ENCODE measurements around the gene ARF3. TPM values are rescaled to one million over a fixed set of nuclear protein-coding genes. Genes with fewer than 3 reads are reported as not detected.

The ARF3 gene
- total RNA-seq, 1 donor from 2014 or later, result 135 TPM

DNA sequence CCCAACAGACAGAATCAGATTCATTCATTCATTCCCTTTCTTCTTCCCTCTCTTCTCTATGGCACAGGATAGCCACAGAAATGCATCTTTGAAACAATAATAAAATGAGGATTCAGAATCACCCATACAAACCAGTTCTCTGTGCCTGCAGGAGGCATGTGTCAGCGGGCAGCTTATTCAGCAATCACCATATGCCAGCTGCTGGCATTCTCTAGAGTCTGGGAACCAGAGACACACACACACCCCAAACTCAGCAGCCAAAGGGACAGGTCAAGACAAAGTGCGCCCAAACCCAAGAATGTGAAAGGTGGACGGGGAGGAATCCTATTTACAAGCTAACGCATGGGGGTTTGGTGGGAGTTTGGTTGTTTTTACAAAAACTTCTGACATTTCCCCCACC lies 14.1 kb downstream of the ARF3 start:
- Mint-ChIP-seq H3K27ac (no peak overlapping the region), H3K9me3 (ENCODE audit: low read depth) (no peaks in the 10 kb centered on the region), H3K4me3 (ENCODE audit: low read depth) (no peak overlapping the region), H3K27me3 (no peaks in the 10 kb centered on the region), H3K36me3 (ENCODE audit: insufficient read depth) (peaks cover 11% of the 10 kb centered on the region), H3K4me1 (ENCODE audit: low read depth) (peaks cover 2% of the 10 kb centered on the region)
- no peak for DNase-seq (ENCODE audit: low spot score, unreplicated experiment)
- TF ChIP-seq, protein P1, sequence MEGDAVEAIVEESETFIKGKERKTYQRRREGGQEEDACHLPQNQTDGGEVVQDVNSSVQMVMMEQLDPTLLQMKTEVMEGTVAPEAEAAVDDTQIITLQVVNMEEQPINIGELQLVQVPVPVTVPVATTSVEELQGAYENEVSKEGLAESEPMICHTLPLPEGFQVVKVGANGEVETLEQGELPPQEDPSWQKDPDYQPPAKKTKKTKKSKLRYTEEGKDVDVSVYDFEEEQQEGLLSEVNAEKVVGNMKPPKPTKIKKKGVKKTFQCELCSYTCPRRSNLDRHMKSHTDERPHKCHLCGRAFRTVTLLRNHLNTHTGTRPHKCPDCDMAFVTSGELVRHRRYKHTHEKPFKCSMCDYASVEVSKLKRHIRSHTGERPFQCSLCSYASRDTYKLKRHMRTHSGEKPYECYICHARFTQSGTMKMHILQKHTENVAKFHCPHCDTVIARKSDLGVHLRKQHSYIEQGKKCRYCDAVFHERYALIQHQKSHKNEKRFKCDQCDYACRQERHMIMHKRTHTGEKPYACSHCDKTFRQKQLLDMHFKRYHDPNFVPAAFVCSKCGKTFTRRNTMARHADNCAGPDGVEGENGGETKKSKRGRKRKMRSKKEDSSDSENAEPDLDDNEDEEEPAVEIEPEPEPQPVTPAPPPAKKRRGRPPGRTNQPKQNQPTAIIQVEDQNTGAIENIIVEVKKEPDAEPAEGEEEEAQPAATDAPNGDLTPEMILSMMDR (IDR thresholded peaks at IDR 0.05; ENCODE audit: unreplicated experiment), result no peak

DNA sequence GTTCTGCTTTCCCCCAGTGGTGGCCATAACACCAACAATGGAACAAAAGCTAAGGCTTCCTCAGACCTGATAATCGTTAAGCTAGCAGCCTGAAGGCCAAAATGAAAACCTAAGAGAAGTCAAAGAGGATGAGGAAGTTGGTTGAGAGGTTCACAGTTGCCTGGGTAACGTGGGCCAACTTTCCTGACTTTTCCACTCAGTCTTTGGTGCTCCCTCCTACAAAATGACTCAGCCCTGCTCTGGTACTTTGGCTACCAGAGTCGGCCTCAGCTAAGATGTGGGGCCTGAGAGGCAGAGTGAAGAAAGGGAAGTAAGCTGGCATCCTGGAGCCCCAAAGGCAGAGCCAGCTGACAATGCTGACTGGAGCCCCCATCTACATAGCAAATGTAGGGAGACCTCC lies 17.1 kb downstream of the ARF3 start:
- DNase-seq (ENCODE audit: low spot score, unreplicated experiment), result no peak
- H3K27me3 Mint-ChIP-seq, result no peaks in the 10 kb centered on the region
- TF ChIP-seq, protein P1 (IDR thresholded peaks at IDR 0.05; ENCODE audit: unreplicated experiment), result no peak

DNA sequence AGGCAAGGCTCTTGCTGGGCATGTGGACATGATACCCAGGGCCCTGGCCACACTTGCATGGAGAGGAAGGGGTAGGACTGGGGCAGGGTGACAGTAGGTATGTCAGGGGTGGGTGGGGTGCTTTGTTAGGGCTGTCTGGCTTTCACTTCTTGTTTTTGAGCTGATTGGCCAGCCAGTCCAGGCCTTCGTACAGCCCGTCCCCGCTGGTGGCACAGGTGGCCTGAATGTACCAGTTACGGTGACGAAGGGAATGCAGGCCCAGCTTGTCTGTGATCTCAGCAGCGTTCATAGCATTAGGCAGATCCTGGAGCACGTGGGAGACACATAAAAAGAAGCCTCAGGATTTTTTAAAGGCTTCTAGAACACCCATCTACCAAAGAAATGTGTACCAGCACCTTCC lies 18.5 kb downstream of the ARF3 start:
- no peak overlapping the region for H3K4me3 Mint-ChIP-seq (ENCODE audit: low read depth)
- no peaks in the 10 kb centered on the region for H3K4me1 Mint-ChIP-seq (ENCODE audit: low read depth)
- peak overlapping the region; percentile 10 for H3K27ac Mint-ChIP-seq
- TF ChIP-seq, protein P1 (IDR thresholded peaks at IDR 0.05; ENCODE audit: unreplicated experiment), result no peak
- no peaks in the 10 kb centered on the region for H3K27me3 Mint-ChIP-seq
- H3K36me3 Mint-ChIP-seq (ENCODE audit: insufficient read depth), result peaks cover 17% of the 10 kb centered on the region
- H3K9me3 Mint-ChIP-seq (ENCODE audit: low read depth), result no peaks in the 10 kb centered on the region
- no peak for DNase-seq (ENCODE audit: low spot score, unreplicated experiment)

More for the DNA sequence above, 17.1 kb downstream of the ARF3 start:
- Mint-ChIP-seq H3K9me3 (ENCODE audit: low read depth) (no peaks in the 10 kb centered on the region), H3K36me3 (ENCODE audit: insufficient read depth) (peaks cover 12% of the 10 kb centered on the region), H3K4me3 (ENCODE audit: low read depth) (no peak overlapping the region), H3K27ac (no peak overlapping the region), H3K4me1 (ENCODE audit: low read depth) (no peaks in the 10 kb centered on the region)

DNA sequence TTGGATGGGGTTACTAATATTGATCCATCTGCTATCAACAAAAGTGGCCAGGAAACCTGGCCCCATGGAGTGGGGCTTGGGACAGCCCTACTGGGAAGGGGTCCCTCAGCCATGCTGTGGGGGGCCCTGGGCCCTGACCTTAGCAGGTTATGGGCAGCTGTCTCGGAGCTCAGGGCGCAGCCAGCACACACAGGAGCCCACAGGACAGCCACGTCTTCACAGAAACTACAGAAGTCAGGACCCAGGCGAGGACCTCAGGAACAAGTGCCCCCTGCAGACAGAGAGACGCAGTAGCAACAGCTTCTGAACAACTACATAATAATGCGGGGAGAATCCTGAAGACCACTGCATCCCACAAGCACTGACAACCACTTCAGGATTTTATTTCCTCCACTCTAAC lies 20.1 kb downstream of the ARF3 start:
- Mint-ChIP-seq H3K4me3 (ENCODE audit: low read depth) (no peak overlapping the region), H3K36me3 (ENCODE audit: insufficient read depth) (peaks cover 19% of the 10 kb centered on the region)
- no peak for DNase-seq (ENCODE audit: low spot score, unreplicated experiment)

DNA sequence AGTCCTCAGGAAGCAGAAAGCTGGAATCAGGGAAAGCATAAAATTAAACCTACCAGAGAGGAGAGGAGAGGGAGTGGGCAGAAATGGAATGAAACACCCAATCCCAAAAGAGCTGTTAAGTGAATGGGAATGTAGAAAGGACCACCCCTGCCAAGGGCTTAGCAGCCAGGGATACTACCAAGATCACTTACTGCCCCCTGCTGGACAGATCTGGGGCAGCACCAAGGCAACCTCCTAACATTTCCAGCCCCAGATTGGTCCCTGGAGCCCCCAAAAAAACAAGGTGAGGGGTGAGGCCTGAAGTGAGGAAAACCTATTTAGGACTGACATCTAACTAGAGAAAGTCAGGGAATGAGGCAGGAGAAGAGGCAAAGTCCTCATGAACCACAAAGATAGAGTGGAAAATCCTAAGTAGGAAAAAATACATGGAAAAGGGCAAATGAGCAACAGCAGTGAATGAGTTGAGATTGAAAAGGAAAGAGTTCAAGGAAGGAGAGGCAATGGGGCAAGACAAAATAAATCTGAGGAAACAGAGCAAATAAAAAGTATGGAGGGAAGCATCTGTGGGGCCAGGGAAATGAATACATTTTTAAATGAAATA lies 20.8 kb downstream of the ARF3 start:
- Mint-ChIP-seq H3K4me3 (ENCODE audit: low read depth) (no peak overlapping the region), H3K36me3 (ENCODE audit: insufficient read depth) (peaks cover 19% of the 10 kb centered on the region), H3K9me3 (ENCODE audit: low read depth) (no peaks in the 10 kb centered on the region), H3K27me3 (no peaks in the 10 kb centered on the region), H3K27ac (no peak overlapping the region), H3K4me1 (ENCODE audit: low read depth) (no peaks in the 10 kb centered on the region)
- DNase-seq (ENCODE audit: low spot score, unreplicated experiment), result peak; percentile 79
- TF ChIP-seq, protein P1 (IDR thresholded peaks at IDR 0.05; ENCODE audit: unreplicated experiment), result peak; percentile 93

More for the DNA sequence above, 20.1 kb downstream of the ARF3 start:
- Mint-ChIP-seq H3K27me3 (no peaks in the 10 kb centered on the region), H3K4me1 (ENCODE audit: low read depth) (no peaks in the 10 kb centered on the region), H3K27ac (no peak overlapping the region), H3K9me3 (ENCODE audit: low read depth) (no peaks in the 10 kb centered on the region)
- TF ChIP-seq, protein P1 (IDR thresholded peaks at IDR 0.05; ENCODE audit: unreplicated experiment), result peak; percentile 29

Data from progenitor cell of endocrine pancreas (in vitro differentiated cells).